HG03064 (cell line): ENCODE data around the gene C1orf159.
"Not testable (repeated sequence)": the region's sequence is repeated elsewhere in the genome, so short reads cannot be mapped to it uniquely, and the experiment has no call there.

Source experiments
- ATAC-seq: cut with Tn5 transposase; IDR thresholded peaks from one replicate; pipeline ENCODE4 v1.9.1; 2021; ENCODE audit warnings: low read depth; ENCODE audit not compliant: unreplicated experiment

The C1orf159 gene

DNA sequence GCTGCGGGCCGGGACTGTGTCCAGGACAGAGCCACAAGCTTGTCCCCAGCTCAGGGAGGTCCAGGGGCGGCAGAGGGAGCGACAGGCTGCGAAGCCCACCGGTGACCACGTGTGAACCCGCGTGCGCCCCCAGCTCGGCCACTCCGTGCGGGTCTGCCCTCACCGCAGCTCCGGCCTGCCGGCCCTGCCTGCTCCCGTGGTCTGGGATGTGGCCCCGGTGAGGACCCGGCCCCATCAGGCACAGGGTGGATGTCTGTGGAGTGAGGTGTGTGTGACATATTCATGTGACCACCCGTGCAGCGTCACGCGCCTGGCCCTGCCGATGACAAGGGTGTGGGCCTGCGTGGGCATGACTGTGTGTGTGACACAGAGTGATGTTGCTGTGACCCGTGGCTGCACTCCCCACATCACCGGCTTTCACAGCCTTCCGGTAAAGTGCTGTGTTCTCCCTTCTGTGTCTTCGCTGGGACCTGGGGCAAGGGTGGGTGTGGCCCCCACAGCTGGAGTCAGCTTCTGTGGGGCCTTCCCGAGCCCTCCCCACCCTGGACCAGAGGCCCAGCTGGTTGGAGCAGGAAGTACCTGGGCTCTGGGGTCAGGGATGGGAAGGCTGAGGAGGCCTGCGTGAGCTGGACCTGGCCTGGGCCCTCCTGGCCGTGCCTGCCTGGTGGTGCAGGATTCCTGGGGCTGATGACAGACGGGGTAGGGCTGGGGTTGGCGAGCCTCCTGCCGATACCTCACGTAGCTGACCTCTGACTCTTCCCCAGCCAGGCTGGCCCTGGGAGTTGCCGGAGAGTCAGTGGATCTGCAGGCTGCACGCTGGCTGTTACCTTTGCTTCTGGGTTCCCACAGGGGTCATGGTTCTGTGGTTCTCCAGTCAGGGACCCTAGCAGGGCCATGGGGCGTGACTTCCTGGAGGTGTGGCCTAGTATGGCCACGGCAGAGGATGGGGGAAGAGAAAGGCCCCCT, 45.9 kb downstream of the C1orf159 start:
- no peak for ATAC-seq

DNA sequence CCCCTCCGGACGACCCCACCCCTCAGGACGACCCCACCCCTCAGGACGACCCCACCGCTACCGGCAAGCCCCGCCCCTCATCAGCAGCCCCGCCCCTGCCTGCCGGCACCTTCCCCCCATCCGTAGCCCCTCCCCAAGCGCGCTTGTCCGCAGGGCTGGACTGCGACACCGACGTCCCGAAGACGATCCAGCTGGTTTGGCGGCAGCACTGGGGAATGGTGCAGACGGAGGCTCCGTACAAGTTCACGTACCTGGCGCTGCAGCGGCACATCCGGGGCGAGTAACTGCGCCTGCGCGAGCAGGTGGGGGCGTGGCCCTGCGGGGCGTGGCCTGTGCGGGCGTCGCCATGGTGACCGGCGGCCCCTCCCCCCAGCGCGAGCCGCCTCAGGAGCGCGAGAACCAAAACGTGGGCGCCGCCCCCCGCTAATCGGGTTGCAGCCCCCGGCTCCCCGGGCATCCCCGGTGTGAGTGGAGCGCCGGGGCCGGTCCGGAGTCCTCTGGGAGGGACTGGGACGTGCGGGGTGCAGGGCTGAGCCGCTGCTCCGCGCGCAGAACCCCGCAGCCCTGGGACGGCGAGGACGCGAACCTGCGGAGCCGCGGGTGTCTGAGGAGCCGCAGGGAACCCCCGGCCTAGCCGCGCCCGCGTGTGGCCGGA, 46.7 kb downstream of the C1orf159 start:
- ATAC-seq, result peak; percentile 42

DNA sequence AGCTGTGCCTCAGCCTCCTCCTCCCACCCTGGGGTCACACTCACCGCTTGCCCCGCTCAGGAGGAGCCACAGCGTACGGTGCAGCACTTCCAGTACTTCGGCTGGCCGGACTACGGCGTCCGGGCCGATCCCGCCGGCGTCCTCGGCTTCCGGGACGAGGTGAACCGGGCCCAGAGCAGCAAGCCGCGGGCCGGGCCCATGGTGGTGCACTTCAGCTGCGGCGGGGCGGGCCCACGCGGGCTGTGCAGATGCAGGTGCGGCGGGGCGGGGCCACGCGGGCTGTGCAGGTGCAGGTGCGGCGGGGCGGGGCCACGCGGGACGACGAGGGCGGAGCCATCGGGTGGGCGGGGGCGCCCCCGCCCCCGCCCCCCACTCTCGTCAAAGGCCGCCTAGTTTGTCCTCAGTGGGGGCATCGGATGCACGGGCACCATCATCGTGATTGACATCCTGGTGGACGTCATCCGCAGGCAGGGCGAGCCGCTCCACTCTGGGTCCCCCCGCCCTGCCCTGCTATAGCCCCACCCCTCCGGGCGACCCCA, 47.3 kb downstream of the C1orf159 start:
- ATAC-seq, result no peak

DNA sequence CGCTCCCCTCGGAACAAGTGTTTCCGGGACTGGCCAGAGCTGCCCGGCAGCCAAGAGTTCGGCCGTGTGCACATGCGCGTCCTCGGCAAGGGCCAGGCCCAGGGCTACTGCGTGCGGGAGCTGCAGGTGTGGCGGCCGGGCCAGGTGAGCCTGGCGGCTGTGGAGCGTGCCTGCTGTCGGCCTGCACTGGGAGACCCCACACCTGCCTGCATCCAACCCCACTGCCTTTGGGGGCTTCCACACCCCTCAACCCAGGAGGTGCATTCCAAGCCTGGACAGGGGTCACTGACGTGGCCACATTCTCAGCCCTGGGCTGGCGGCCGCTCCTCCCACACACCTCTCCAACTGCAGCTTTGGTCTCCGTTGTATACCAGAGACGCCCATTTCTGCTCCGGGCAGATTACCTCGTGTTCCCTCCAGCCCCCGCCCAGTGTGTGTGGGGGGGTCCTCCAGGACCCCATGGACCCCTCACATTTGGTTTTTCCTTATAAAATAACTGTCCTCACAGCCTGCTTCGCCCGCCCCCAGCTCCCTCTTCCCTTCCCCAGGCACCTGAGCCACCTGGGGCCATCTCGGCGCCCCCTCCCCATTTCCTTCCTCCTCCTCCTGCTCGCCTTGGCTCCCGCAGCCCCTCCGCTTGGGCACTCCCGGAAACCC, 47.9 kb downstream of the C1orf159 start:
- no peak for ATAC-seq

DNA sequence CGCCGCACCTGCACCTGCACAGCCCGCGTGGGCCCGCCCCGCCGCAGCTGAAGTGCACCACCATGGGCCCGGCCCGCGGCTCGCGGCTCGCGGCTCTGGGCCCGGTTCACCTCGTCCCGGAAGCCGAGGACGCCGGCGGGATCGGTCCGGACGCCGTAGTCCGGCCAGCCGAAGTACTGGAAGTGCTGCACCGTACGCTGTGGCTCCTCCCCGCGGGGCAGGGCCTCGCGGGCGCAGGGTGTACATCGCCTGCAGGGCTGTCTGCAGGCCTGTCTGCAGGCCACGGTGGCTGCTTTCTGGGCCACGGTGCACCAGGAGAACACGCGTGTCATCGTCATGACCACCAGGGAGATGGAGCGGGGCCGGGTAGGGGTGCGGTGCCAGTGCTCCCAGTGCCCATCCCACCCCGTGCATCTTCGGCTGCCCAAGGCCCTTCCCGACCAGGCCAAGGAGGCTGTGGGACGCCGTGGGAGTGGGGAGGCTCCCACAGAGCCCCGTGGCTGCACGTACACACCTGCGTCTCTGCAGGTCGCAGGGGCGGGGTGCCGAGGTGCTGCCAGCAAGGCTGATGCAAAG, 48.5 kb downstream of the C1orf159 start:
- no peak for ATAC-seq

DNA sequence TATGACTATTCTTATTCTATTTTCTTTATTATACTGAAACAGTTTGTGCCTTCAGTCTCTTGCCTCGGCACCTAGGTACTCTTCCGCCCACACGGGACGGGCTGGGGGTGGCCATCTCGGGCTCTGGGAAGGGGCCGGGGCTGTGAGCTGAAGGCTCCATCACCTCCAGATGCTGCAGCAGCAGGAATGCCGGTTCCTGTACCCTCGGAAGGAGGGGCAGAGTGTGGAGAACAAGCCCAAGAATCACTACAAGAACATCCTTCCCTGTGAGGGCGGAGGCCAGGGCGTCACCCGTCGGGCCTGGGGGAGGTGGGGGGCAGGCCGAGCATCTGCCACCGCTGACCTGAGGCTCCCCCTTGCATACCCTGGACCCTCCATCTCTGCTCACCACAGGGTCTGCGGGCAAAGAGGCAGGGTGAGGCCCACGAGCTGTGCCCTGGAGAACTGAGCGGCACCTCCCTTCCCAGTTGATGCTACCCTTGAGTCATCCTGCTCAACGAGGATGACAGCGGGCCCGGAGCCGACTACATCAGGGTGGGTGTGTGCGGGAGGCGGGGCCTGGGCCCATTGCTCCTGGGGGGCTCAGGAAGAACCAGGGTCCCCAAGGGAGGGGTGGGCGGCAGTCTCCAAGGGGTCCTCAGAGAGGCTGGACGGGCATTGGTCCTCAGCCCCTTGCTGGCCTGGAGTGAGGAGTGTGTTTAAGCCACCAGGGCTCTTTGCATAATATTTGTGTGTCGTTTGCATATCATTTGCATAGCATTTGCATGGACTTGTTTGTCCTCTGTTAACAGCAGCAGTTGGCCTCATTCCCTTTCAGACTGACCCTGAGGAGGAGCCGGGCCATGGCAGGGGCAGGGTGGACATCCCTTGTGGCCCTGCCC, 49.2 kb downstream of the C1orf159 start:
- no peak for ATAC-seq

DNA sequence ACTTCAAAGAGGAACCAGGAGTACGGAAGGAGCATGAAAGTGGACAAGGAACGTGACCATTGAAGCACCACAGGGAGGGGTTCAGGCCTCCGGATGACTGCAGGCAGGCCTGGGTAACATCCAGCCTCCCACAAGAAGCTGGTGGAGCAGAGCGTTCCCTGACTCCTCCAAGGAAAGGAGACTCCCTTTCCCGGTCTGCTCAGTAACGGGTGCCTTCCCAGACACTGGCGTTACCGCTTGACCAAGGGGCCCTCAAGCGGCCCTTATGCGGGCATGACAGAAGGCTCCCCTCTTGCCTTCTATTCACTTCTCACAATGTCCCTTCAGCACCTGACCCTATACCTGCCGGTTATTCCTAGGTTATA, 50.0 kb downstream of the C1orf159 start:
- not testable (repeated sequence) for ATAC-seq

DNA sequence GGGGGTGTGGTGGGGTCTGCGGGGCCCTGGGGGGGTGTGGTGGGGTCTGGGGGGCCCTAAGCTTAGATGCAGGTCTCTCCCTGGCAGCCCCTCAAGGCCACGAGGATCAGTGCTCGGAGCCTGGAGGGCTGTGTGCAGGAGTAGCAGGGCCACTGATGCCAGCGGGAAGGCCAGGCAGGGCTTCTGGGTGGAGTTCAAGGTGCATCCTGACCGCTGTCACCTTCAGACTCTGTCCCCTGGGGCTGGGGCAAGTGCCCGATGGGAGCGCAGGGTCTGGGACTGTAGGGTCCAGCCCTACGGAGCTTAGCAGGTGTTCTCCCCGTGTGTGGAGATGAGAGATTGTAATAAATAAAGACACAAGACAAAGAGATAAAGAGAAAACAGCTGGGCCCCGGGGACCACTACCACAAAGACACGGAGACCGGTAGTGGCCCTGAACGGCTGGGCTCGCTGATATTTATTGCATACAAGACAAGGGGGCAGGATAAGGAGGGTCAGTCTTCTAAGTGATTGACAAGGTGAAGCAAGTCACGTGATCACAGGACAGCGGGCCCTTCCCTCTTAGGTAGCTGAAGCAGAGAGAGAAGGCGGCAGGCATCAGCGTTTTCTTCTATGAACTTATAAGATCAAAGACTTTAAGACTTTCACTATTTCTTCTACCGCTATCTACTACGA, 50.5 kb downstream of the C1orf159 start:
- ATAC-seq, result no peak

DNA sequence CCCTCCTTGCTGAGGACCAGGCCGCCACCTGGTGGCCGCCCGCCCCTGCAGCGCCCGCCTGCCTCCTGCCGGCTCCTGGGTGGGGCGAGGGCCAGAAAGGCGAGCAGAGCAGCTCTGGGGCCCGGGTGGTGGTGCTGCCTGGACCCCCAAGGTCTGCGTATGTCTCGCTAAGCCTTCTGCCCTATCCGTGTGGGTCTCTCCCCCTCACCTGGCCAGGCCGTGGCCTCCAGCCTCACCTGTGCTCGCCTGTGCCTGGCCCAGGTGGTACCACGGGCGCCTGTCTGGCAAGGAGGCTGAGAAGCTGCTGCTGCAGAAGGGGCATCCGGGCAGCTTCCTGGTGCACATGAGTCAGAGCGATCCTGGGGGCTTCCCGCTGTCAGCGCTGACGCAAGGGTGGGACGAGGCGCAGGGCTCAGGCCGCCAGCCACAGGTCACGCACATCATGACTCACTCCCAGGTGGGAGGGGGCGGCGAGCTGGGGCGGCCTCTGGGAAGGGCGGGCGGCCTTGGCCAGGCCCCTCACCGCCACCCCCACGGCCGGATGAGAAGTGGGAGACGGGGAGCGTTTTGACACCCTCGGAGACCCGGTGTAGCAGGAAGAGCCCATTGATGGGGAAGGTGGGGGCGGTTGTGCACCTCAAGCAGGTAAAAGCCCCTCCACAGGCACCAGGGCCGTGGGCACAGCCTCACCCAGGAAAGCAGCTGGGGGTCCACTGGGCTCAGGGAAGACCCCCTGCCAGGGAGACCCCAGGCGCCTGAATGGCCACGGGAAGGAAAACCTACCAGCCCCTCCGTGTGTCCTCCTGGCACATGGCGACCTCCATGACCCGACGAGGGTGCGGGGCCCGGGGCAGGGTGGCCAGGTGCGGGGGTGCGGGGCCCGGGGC, 51.7 kb downstream of the C1orf159 start:
- peak; percentile 44 for ATAC-seq

DNA sequence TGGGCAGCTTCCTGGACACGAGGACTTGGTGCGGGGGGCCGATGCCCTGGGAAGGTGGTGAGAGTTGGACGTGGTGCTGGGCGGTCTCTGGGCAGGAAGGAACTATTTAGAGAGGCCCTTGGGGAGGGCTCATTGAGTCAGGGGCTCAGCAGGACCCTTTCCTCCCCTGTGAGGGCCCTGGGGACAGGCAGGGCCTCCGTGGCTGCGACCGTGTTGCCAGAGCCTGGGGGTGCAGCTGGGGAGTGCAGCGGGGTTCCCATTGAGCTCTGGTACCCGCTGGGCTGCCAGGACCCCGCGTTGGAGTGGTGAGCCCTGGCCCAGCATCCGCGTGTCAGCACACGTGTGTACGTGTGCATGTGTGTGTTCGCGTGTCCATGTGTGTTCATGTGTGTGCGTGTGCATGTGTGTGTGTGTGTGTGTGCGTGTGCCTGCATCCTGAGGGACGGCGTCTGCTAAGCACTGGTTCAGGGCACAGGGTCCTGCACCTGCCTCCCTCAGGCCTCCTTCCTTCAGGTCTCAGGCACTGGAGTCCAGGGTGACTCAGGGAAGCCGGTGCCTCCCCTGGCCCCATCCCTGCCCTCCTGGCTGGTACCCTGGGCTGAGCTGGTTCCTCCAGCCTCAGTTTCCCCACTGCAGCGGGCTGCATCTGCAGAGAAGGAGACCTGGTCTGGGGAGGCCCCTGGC, 52.5 kb downstream of the C1orf159 start:
- ATAC-seq, result no peak

DNA sequence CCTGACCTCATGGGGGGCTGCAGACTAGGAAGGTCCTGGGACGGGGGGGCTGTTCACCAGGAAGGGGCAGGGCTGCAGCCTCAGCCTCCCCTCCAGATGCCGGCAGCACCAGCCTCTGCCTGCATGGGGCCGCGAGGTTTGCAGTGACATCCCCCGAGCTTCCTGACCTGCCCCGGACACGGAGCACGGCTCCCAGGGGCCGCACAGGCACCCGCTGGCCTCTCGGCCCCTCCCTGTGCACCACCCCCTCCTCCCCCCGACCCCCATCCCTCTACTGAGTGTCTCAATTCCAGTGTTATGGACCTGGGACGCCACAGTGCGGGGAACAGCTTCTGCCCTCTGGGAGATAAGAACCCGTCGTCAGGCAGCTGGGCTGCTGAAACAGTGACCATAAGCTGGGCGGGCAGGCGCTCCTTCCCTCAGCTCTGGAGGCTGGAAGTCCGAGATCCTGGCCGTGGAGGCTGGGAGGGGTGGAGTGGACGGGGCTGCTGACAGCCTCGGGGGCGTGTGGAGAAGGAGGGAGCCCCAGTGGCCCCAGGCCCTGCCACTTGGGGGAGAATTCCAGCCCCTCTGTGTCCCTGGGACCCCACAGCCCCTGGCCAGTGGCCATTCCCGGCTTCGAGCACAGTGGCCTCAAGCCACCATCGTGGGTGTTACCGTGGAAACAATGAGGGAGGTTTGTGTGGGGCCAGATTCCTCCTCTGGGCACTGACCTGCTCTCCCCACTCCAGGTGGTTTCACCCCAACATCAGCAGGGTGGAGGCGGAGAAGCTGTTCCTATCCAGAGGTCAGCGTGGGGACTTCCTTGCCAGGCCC, 53.3 kb downstream of the C1orf159 start:
- no peak for ATAC-seq

DNA sequence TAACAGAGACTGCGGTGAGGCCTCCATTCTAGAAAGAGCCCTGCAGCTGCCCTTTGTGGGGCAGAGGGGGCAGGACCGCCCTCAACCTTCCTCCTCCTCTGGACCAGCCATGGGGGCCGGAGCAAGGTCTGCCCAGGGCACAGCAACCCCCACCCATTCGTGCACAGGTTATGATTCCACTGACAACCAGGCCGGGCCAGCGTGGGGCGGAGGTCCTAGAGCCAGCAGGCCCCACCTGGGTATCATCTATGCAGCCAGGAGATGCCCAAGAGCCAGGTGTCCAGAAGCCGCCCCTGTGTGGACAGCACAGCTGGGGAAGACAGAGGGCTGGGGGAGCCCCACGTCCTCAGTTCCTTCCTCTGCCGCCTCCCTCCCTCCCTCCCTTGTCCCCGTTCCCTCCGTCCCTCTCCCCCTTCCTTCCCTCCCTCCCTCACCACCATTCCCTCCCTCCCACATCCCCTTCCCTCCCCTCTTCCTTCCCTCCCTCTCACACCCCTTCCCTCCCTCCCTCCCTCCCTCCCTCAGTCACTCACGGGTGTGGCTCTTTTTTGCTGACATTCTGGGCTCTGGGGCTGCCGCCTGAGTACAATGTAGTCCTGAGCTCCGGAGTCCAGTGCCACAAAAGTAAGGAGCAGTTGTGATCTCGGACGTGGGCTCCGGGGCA, 54.1 kb downstream of the C1orf159 start:
- ATAC-seq, result no peak

DNA sequence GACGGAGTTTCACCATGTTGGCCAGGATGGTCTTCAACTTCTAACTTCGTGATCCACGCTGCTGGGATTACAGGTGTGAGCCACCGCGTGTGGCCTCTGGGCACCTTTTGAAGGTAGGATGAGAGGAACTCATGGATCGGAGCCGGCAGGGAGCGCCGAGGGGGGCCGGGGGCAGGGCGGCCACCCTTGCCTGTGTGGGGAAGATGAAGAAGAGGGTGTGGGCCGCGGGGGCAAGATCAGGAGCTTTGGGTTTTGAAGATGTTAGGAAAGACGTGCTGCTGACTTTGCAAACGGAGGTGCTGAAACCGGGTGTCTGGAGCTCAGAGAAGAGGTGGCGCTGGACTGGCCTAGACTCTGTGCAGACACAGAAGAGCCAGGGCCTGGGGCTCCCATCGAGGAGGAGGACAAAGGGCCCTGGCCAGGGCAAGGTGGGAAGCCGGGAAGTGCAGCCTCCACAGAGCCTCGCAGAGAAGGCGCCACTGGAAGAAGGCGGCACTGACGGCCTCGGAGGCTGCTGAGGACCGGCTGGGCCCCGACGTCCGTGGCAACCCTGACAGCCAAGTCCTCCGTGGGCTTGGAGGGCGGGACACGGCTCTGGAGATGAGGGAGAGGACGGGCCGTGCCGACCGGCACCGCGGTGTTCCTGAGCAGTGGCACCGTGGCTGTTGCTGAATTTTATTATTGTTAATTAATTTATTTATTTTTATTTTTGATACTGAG, 55.4 kb downstream of the C1orf159 start:
- no peak for ATAC-seq

DNA sequence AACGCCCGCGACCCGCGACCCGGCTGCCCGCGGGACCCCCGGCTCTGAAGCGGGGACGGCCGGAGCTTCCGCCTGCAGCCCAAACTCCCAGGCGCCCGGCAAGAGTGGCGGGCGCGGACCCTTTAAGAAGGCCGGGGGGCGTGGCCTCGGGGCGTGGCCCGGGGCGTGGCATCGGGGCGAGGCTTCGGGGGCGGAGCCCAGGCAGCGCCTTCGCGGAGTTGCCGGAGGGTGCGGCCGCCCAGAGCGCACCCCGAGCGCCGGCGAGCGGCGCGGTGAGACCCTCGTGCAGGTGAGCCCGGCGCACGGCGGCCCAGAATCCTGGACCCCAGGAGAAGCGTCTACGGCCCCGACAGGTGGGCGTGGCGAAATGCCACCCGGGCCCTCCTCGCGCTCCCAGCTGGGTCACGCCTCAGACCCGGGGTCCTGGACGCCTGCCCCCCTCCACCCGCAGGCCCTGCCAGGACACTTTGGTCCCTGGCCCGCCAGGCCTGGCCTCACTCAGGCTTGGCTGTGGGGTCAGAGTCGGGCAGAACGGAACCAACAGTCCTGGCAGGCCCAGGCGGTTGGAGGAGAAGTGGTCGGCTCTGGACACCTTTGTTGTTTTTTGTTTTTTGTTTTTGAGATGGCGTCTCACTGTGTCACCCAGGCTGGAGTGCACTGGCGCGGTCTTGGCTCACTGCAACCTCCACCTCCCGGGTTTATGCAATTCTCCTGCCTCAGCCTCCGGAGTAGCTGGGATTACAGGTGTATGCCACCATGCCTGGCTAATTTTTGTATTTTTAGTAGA, 56.2 kb downstream of the C1orf159 start:
- ATAC-seq, result peak; percentile 64

DNA sequence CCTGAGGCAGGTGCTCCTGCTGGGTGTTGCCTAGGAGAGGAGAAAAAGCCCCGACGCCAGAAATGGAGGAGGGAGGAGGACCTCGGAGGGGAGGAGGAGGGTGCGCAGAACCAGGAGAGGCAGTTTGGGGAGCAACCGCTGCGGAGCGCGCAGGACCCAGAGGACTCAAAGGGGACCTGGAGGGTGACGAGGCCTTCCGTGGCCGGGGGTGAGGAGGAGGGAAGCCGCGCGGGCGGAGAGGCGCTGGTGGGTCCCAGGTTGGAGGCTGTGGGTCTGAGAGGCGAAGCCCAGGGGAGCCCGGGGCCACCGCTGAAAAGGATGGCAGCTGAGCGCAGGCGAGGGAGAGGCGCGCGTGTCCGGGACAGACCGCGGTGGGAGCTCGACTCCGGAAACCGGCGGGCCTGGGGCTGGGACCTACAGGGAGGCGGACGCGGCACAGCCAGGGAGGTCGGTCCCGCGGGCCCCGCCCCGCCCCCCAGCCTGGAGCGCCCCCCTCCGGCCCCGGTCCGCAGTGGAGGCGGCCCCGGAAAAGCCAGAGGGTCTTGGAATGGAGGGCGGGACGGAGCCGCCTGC, 56.9 kb downstream of the C1orf159 start:
- ATAC-seq, result peak; percentile 45
